LoVo (cell line): ENCODE data around the gene CTSW.

Source experiments
- DNase-seq: peaks from one replicate; pipeline ENCODE4 v3.0.0-alpha.2; 2016; ENCODE audit warnings: low spot score

CTSW gene

DNA sequence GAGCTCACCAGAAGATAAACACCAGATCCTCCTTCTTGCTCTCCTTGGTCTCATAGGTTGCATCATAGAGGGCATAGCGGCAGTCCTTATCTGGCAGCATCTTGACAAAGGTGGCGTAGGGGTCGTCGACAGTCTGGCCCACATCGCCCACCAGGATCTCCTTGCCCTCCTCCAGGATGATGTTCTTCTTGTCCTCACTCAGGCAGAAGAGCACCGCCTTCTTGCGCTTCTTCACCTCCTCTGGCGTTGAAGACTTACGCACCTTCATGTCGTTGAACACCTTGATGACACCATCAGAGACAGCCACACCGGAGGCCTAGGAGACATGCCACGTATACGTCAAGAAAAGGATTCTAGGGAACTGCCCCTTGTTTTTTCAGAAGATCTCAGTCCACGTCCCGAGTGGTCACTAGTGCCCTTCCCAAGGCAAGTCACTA is 23.7 kb upstream of the CTSW start:
- DNase-seq, result no peak

DNA sequence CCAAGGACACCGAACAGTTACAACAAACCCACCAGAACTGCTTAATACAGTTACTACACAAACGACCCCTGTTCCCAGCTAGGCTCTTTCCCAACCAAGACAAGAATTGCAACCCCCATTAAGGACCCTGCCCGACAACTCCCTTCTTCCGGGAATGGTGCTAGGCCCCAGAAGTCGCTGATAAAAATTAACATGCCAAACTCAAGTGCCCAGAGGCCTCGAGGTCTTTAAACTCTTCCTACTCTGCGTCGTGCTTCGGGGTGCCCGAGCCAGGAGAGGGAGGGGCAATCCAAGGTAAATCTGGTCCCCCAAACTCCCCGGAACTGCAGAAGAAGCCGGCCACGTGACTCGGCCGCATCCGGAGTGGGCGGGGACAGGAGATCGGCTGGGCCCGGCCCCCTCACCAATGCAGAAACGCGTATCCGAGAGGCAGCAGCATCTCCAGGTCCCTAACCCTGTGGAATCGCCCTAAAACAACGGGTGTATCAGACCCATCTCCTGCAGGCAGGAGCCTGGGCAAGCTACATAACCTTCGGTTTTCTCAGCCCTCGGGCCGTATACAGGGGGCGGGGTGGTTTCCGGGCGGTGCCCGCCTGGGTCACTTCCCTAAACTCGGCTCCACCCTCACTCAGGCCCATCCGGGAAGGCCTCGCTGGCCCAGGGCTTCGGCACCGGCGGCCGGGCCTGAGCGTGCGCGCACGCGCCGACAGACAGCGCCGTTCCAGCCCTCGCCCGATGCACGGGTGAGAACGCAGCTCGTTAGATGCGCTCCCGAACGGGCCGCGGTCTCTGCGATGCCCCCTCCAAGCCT is 22.7 kb upstream of the CTSW start:
- peak; percentile 70 for DNase-seq

DNA sequence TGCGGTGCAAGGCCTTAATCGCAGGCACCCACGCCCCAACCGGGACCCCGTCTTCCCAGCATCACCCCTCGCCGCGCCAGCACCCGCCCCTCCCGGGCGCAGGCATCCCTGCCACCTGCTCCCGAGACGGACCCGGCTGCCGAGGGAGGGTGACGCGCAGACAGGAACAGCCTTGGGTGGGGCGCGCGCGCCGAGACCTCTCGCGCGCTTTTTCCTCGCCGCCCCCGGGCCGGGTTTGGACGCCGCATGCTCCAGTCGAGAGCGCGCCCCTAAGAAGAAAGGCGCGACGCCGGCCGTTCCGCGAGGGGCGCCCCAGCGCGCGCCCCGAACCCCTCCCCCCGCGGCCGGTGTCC is 22.2 kb upstream of the CTSW start:
- no peak for DNase-seq

DNA sequence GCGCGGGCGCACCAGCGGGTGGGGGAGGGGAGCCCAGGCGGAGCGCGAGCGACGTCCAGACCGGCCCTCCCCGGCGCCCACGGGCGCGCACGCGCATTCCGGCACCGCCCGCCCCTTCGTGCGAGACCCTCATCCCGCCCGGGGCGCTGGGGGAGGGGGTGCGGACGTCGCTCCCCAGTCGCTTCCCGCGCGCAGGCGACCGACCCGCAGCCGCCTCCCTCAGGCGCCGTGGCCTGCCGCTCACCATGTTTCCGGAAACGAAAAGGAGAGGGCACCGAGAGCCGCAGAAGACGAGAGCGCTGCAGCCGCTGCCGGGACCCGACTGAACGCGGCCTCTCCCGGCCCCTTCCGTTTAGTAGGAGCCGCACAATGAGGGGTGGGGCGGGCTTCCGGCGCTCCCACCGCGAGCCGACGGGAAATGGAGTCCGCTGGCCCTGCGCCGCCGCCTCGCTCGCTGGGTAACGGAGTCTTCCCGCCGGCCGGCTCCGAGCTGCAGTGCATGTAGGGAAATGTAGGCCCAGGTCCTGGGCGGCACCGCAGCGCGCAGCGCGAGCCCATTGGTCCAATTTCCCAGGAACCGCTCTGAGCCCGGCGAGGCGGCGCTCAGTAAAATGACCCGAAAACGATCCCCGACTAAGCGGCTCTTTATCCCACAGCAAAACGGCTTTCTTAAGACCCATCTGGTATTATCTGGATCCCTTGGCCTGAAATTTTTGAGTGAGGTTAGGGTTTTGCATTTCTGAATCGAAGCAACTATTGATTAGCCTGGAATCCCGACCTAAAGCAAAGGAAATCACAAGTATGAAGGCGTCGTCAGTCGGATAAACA is 21.6 kb upstream of the CTSW start, which contains the start of gene CFL1:
Gene CFL1 (minus strand): TSS at position 328 of the 828 bp plus-strand sequence. CDS start 81 bp downstream, at position 247.
- DNase-seq, result peak; percentile 97

DNA sequence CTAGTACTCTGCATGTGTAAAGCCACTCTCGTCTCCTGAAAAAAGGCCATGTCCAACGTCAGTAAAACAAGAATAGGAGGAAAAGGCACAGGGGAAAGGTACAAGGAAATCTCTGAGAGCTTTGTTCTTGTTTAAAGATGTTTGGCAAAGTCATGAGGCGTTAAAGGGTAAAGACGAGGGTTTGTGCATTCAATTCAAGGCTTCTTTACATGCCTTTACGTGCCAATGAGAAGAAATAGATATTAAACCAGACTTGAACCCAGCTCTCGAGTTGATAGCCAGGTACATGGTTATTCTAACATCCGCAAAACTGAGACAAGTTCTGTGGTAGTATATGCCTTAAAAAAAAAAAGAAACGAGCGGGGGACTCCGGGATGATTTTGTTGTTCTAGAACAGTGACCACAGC is 21.0 kb upstream of the CTSW start:
- DNase-seq, result no peak

DNA sequence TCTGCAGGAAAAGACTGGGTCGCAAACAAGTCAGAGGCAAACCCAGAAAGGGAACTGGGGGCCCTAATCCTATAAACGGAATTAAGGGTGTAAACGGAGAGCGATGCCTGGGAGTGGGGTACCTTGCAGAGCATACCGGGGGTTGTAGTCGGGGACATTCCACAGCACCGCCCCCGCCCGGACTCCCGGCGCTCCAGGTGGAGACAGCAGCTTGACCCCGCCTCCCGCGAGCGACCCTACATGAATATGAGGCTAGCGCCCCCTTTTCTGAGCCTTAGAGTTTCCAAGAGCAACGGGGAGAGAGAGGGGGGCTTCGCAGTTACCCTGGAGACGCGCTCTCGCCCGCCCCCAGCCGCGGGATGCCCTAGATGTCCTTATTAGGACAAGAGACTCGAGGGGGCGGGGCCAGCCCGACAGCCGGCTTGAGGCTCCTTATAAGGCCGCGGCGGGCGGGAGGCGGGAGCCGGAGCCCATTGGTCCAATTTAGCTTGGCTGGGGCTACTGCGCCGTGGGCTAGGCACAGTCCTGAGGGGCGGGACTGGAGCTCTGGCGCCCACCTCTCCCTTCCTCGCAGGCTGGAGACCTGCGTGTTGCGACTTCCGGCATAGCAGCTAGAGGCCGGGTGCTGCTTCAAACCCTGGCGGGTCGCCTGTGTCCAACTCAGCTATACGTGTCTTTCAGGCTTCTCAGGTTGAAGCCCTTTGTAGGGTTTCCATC is 20.4 kb upstream of the CTSW start:
- peak; percentile 95 for DNase-seq

DNA sequence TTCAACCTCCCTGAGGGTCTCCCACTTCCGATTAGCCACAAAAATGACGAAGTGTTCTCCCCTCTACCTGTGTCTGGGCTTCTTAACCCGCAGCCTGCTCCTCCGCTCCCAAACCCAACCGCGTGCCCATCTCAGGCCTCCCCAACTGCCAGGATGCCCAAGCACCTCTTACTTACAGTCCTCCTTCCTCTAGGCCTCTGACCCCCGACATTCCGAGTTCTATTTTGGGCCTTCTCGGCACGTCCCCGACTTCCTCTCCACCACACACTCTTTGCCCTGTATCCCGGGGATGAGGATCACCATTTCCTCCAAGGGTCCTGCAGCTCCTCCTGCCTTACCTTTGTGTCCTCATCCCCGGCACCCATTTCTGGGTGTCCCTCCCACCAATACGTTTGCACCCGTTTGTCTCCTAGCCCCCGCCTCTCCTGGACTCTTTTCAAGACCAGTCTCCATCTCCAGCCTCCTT is 19.8 kb upstream of the CTSW start:
- no peak for DNase-seq

DNA sequence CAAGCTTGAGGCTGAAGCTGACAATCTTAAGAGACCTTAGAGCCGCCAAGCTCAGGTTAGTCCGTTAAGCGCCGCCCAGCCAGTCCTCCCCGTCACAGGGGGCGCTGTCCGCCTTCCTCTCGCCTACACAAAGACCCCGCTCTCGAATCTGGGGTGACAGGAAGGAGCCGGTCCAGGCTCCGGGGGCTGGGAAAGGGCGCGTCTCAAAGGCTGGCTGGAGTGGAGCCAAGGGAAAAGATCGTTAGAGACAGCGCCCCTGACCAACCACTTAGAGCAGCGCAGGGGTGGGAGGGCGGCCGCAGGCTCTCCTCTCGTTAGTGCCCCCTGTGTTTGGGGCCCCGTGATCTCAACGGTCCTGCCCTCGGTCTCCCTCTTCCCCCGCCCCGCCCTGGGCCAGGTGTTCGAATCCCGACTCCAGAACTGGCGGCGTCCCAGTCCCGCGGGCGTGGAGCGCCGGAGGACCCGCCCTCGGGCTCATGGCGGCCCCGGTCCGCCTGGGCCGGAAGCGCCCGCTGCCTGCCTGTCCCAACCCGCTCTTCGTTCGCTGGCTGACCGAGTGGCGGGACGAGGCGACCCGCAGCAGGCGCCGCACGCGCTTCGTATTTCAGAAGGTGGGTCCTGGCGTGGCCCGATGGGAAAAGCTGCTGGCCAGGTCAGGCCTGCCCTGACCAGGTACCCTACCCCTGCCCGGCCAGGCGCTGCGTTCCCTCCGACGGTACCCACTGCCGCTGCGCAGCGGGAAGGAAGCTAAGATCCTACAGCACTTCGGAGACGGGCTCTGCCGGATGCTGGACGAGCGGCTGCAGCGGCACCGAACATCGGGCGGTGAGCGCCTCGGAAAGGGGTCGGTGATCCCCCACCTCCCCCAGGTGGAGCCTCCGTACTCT is 19.1 kb upstream of the CTSW start, which contains the start of gene MUS81:
Gene MUS81 (plus strand): TSS at position 156 of the 887 bp plus-strand sequence. CDS start 321 bp downstream, at position 477.
- DNase-seq, result peak; percentile 96

DNA sequence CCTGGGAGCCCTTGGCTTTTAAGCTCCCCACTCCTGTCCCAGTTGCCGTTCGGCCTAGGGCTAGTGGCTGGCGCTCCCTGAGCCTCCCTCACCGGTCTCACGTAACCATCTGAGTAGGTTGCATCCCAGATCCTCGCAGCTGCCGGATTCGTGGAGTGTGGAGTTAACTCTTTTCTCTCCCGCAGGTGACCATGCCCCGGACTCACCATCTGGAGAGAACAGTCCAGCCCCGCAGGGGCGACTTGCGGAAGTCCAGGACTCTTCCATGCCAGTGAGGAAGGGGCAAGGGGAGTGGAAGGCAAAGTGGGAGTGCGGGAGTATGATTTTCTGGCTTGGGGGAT is 18.5 kb upstream of the CTSW start:
- no peak for DNase-seq

DNA sequence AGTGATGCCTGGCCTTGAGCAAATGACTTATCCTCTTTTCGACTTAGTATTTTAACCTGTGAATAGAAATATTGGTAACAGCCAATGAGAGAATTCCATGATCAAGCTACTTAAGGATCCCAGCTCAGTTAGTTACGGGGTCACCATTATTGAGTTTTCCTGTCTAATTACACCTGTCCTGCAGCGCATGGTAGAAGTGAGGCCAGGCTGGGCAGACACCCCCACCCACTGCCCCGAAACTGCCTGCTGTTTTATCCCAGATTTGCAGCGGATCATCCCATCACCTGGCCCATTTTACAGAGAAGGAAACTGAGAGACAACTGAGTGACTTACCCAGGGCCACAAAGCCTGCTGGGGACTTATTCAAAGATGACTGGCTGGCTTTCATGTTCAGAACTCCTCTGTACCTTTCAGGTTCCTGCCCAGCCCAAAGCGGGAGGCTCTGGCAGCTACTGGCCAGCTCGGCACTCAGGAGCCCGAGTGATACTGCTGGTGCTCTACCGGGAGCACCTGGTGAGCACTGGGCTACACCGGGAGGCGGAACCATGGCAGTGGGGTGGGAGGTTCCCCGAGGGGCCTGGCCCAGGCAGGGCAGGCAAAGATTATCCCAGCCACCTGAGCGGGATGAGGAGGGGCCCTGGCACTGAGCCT is 18.0 kb upstream of the CTSW start:
- no peak for DNase-seq

DNA sequence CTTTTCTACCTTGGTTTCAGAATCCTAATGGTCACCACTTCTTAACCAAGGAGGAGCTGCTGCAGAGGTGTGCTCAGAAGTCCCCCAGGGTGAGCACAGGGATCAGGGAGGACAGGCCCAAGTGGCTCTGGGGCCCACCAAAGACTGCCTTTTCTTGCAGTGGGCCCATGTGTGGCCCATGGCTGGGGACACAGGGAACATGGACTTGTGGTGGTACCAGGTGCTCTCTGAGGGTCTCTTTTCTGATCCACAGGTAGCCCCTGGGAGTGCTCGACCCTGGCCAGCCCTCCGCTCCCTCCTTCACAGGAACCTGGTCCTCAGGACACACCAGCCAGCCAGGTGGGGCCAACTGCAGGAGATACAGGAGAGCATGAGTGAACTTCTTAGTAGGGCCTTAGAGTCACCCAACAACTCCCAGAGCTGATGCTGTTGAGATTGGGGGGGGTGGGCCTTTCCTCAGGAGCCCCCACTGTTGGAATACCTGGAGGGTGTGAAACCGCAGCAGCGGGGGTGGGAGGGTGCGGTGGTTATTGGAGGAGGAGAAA is 17.4 kb upstream of the CTSW start:
- no peak for DNase-seq

DNA sequence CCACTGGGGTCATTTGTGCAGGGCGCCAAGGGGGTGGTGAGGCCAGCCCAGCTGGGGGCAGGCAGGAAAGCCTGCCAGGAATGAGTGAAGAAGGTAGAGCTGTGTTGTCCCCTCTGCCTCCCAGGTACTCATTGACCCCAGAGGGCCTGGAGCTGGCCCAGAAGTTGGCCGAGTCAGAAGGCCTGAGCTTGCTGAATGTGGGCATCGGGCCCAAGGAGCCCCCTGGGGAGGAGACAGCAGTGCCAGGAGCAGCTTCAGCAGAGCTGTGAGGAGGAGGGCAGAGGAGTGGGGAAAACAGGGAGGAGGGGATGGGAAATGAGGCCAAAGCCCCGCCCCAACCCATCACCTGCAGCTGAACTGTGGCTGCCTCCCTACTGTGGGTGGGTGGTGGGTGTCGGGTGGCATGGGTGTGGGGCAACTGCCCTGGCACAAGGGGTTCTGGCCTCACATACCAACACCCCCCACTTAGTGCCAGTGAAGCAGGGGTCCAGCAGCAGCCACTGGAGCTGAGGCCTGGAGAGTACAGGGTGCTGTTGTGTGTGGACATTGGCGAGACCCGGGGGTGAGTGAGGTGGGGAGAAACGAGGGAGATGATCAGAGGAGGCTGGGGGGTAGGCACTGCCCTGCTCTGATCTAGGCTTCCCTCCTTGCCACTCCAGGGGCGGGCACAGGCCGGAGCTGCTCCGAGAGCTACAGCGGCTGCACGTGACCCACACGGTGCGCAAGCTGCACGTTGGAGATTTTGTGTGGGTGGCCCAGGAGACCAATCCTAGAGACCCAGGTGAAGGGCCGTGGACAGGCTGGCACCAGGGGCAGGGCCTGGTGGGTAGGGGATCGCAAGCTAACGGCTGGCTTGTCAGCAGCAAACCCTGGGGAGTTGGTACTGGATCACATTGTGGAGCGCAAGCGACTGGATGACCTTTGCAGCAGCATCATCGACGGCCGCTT is 16.4 kb upstream of the CTSW start:
- DNase-seq, result no peak

DNA sequence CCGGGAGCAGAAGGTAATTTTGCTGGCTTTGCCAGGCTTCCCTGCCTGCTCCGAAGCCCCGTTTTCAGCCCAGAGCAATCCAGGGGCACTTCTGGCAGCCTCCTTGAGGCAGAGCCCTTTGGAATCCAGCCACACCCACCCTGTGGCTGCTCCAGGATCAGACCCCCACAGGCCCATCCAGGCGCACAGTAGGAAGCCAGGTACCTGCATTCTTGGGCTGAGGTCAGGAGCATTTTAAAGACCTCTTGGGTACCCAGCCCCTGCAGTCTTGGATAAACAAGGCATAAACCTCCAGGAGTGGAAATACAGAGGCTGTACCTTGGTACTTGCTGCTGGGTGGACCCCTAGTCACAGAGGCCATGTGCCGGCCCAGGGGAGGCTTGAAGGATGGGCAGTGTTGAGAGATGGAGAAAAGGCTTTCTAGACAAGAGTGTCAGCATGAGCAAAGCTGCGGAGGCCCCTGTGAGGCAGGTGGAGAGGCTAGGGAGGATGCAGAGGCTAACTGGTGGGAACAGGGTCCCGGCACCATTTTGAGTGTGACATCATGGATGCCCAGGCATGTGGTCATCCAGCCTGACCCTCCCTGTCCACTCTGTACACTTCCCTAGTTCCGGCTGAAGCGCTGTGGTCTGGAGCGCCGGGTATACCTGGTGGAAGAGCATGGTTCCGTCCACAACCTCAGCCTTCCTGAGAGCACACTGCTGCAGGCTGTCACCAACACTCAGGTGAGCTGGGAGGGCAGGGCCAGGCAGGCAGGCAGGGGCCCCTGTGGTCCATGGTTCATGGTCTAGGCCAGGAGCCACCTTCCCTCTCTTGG is 15.5 kb upstream of the CTSW start:
- no peak for DNase-seq

DNA sequence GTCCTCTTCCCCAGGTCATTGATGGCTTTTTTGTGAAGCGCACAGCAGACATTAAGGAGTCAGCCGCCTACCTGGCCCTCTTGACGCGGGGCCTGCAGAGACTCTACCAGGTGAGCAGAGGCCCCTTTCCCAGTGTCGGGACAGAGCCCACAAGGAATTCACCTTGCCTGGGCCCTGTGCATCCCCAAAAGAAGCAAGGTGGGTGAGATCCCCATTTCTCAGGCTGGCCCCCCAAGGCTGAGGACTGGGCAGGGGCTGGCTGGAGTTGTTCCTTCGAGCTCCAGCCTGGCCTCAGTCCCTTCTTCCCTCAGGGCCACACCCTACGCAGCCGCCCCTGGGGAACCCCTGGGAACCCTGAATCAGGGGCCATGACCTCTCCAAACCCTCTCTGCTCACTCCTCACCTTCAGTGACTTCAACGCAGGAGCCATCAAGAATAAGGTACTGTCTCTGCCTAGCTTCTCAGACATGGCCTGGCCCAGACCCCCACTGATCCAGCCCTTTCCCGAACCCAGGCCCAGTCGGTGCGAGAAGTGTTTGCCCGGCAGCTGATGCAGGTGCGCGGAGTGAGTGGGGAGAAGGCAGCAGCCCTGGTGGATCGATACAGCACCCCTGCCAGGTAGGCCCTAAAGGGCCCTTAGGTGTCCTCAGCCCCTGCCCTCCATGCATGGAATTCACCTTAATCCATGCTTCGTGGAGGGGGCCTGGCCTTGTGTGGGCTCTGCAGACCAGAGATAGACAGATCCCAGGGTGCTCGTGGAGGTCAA is 14.7 kb upstream of the CTSW start:
- no peak for DNase-seq

DNA sequence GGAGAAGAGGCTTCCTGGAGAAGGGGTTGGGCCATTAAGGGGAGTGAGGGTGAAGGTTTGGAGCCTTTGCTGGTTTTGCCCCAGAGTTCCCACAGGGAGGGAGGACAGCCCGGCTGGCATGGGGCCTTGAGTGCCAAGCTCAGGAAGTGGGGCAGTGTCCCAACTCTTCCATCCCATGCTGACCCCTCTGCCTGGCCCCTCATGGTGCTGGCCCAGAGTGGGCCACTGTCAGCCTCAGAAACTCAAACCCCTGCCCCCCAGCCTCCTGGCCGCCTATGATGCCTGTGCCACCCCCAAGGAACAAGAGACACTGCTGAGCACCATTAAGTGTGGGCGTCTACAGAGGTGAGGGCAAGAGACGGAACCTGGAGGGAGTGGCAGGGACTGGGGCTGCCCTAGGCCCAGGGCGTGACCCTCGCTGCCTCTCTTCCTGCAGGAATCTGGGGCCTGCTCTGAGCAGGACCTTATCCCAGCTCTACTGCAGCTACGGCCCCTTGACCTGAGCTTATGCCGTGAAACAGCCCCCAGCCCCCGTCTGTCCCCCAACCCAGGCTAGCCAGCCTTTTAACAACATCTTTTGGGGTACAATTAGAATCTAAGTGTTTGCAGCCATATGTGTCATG is 14.0 kb upstream of the CTSW start:
- DNase-seq, result no peak

DNA sequence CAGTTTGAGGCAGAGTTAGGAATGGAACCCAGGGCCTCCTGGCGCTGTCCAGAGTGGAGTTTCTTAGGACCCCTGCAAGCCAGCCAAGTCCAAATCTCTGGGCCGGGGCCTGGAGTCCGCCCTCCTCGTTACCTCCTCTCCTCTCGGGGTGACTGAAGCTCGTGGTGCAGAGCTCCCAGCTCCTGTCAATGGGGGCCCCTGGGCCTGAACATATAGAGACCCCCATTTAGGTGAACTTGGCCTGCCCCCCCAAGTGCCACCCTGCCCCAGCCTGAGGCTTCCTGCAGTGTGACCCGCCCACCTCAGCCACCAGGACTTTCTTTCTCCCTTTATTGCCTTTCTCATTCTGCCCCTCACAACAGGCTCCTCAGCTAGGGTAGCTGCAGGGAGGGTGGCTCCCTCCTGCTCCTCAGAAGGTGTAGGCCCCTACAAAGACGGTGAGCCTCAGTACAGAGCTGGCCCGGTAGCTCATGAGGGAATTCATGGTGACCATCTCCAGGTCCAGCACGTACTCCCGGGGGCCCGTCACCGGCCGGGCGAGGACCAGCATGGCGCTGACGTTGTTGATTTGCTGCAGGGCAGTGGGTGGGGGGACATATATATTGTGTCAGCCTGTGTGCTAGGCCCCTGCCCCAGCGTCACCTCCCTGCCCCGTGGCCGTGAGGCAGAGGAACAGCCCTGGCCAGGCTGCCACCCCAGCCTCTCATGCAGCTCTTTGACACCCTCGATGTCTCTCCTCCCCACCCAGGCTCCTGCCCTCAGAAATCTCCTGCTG is 12.9 kb upstream of the CTSW start:
- no peak for DNase-seq
